GM12878 (cell line): Measurements from ENCODE around the gene LEP. TPM values are rescaled to one million over a fixed set of nuclear protein-coding genes. Genes with fewer than 3 reads are reported as not detected.

Experiments
- ATAC-seq: fragments of 200-7000 bp; cut with Tn5 transposase; 3 replicates; pipeline ENCODE4 v1.9.1; 2020; ENCODE audit warnings: mild to moderate bottlenecking, moderate library complexity
- BruUV-seq: library from RNA; stranded (reverse); fragments of 400-500 nt; replicated peaks from 2 replicates; lab custom pipeline; 2021; lab: Mats Ljungman, UMichigan
- CTCF ChIA-PET: fragments of 300-600 bp; sonication (Branson Sonifier 250); formaldehyde crosslinking; extraction: SDS; loops from one replicate; lab custom pipeline; 2021; ENCODE audit warnings: inconsistent platforms; lab: Yijun Ruan, JAX
- POLR2A ChIA-PET: fragments of 350-600 bp; formaldehyde crosslinking; extraction: SDS; loops from one replicate; lab custom pipeline; 2021; ENCODE audit warnings: inconsistent platforms; lab: Charles Lee
- RAD21 ChIA-PET: fragments of 300-600 bp; sonication (Branson Sonifier 250); formaldehyde crosslinking; loops from one replicate; lab custom pipeline; 2023; ENCODE audit warnings: antibody characterized with exemption; ENCODE audit not compliant: unreplicated experiment; lab: Charles Lee
- SMC1A ChIA-PET: fragments of 300-600 bp; sonication (Branson Sonifier 250); formaldehyde crosslinking; loops from one replicate; lab custom pipeline; 2023; ENCODE audit not compliant: unreplicated experiment, uncharacterized antibody; lab: Charles Lee
- DNase-seq: peaks from one replicate; pipeline ENCODE4 v3.0.0-alpha.2; 2011; ENCODE audit warnings: low read depth, low spot score
- FAIRE-seq: peaks from 3 replicates; lab custom pipeline; 2011; peaks lifted over from hg19 to GRCh38; lab: Jason Lieb, UNC
- H2AFZ ChIP-seq: 2 replicates; pipeline ENCODE4 v1.6.0; 2011; ENCODE audit warnings: low read depth, low read length, control low read depth; ENCODE audit not compliant: control insufficient read depth
- H3K27ac ChIP-seq: 2 replicates; pipeline ENCODE4 v1.5.1; 2011; ENCODE audit warnings: control low read depth; ENCODE audit not compliant: control insufficient read depth, insufficient read depth
- H3K27me3 ChIP-seq, 2 experiments: replicated peaks in 1 of 2; 2 replicates each; pipeline versions ENCODE4 v1.6.0 to v1.6.1; 2011; ENCODE audit warnings: low read length in 1 of 2; ENCODE audit not compliant: control insufficient read depth in 2 of 2, insufficient read depth in 2 of 2
- H3K36me3 ChIP-seq, 2 experiments: 2 replicates each; pipeline ENCODE4 v1.5.1; 2011; ENCODE audit warnings: low read length in 1 of 2; ENCODE audit not compliant: control insufficient read depth in 2 of 2, insufficient read depth in 2 of 2
- H3K4me1 ChIP-seq: 2 replicates; pipeline ENCODE4 v1.6.1; 2011; ENCODE audit warnings: mild to moderate bottlenecking, low read length, moderate library complexity, mixed read lengths; ENCODE audit not compliant: control insufficient read depth, insufficient read depth
- H3K4me2 ChIP-seq: 2 replicates; pipeline ENCODE4 v1.6.0; 2011; ENCODE audit warnings: control low read depth; ENCODE audit not compliant: control insufficient read depth, insufficient read depth
- H3K4me3 ChIP-seq: fragments of 200-600 bp; sonication (generic); 2 replicates; pipeline ENCODE4 v1.5.1; 2016
- H3K79me2 ChIP-seq: 2 replicates; pipeline ENCODE4 v1.6.0; 2011; ENCODE audit warnings: low read length; ENCODE audit not compliant: control insufficient read depth, insufficient read depth
- H3K9ac ChIP-seq: 2 replicates; pipeline ENCODE4 v1.8.0; 2011; ENCODE audit warnings: low read length, control low read depth, mixed read lengths; ENCODE audit not compliant: control insufficient read depth, insufficient read depth
- H3K9me3 ChIP-seq: replicated peaks from 3 replicates; pipeline ENCODE4 v1.5.1; 2011; ENCODE audit warnings: mild to moderate bottlenecking, low read length; ENCODE audit not compliant: control insufficient read depth, insufficient read depth
- H4K20me1 ChIP-seq: 2 replicates; pipeline ENCODE4 v1.6.0; 2011; ENCODE audit not compliant: control insufficient read depth, insufficient read depth
- ATF7 ChIP-seq: fragments of 450-650 bp; IDR thresholded peaks from 2 replicates; pipeline ENCODE4 v1.6.1; 2016; ENCODE audit warnings: low read depth, mild to moderate bottlenecking
- E4F1 ChIP-seq: fragments of 450-650 bp; IDR thresholded peaks from 2 replicates; pipeline ENCODE4 v1.6.1; 2018; ENCODE audit warnings: borderline replicate concordance, mild to moderate bottlenecking; ENCODE audit not compliant: partially characterized antibody
- JUNB ChIP-seq: IDR thresholded peaks from 2 replicates; pipeline ENCODE4 v1.6.1; 2016; ENCODE audit warnings: antibody characterized with exemption, mild to moderate bottlenecking
- NFYA ChIP-seq: IDR thresholded peaks from 2 replicates; pipeline ENCODE4 v1.6.1; 2011; ENCODE audit warnings: low read depth, mild to moderate bottlenecking, low read length, improper control_type of control experiment, borderline replicate concordance
- POLR2AphosphoS2 ChIP-seq: IDR thresholded peaks from 2 replicates; pipeline ENCODE4 v1.6.1; 2011; ENCODE audit warnings: low read depth, mild to moderate bottlenecking, low read length, improper control_type of control experiment, moderate library complexity
- SIX5 ChIP-seq: IDR thresholded peaks from 2 replicates; pipeline ENCODE4 v1.6.1; 2011; ENCODE audit warnings: mild to moderate bottlenecking, low read depth, low read length, moderate library complexity; ENCODE audit not compliant: severe bottlenecking
- SRF ChIP-seq, 2 experiments: IDR thresholded peaks; 2 replicates each; pipeline ENCODE4 v1.6.1; 2011; ENCODE audit warnings: low read depth in 2 of 2, low read length in 2 of 2, mild to moderate bottlenecking in 1 of 2, moderate library complexity in 1 of 2
- STAT1 ChIP-seq: fragments of 450-650 bp; conservative IDR thresholded peaks from 2 replicates; pipeline ENCODE4 v1.6.1; 2014; ENCODE audit warnings: antibody characterized with exemption, mild to moderate bottlenecking
- WRNIP1 ChIP-seq: IDR thresholded peaks from 2 replicates; pipeline ENCODE4 v1.6.1; 2011; ENCODE audit warnings: low read depth, low read length, improper control_type of control experiment, borderline replicate concordance
- whole genome bisulfite sequencing: methylation state at CpG from one replicate; pipeline ENCODE4 v1.1.6; 2016; ENCODE audit warnings: low lambda C conversion rate; ENCODE audit not compliant: insufficient replicate concordance, insufficient coverage; ENCODE audit errors: missing lambda C conversion rate; 5-methylcytosine and 5-hydroxymethylcytosine counted together
- in situ Hi-C: fragments of 300-500 bp; cut with MboI; formaldehyde crosslinking; loops from 9 replicates; pipeline ENCODE4 v1.14.3; 2018; ENCODE audit warnings: mixed read lengths
- intact Hi-C: fragments of 100-400 bp; cut with micrococcal nuclease; formaldehyde crosslinking; loops from one replicate; pipeline ENCODE4 v1.14.2; 2022; ENCODE audit not compliant: unreplicated experiment
- polyA plus RNA-seq, 11 experiments: library from polyadenylated mRNA; depleted of rRNA in 4 of 11; unstranded in 6 of 11; stranded (reverse) in 5 of 11; fragments of >200 nt; fragmentation: Nextera tagmentation in 4 of 11; fragmentation: Illumina TruSeq in 1 of 11; extraction: Ambion mirVana in 4 of 11; extraction: Trizol in 1 of 11; gene quantifications; 1 replicate in 1 of 11; 2 replicates in 10 of 11; pipeline versions ENCODE4 v1.2.1 to v1.2.3, GENCODE V29; 2011 to 2016; ENCODE audit warnings: inconsistent platforms in 2 of 11, missing spikeins in 2 of 11, low read depth in 1 of 11
- total RNA-seq, 4 experiments: library from RNA; depleted of rRNA in 3 of 4; stranded (reverse); fragments of >200 nt in 3 of 4; fragmentation: Illumina TruSeq in 1 of 4; extraction: Trizol in 1 of 4; gene quantifications; 2 replicates each; pipeline versions ENCODE4 v1.2.1 to v1.2.3, GENCODE V29; 2013 to 2021

LEP gene
- total and polyA plus RNA-seq, 10 of the 15 experiments (the other 5 are each of a cell fraction or from before 2014, with no cell fraction given), result not detected

GRCh38 chr7:128192497-128193142 lies 48.5 kb upstream of the LEP start:
- in situ Hi-C loops, result no loop called here
- Histone ChIP-seq H2AFZ (no peak overlapping the region), H3K27me3 (peaks cover 0 to 5% of the 10 kb centered on the region in 2 experiments; a peak in 3 of 4 replicates), H3K9me3 (peaks cover 12% of the 10 kb centered on the region; the same call in 2 of the 3 replicates), H3K9ac (no peak overlapping the region), H3K36me3 (no peaks in the 10 kb centered on the region), H4K20me1 (no peaks in the 10 kb centered on the region), H3K4me1 (no peaks in the 10 kb centered on the region), H3K27ac (no peak overlapping the region), H3K4me2 (no peak overlapping the region), H3K4me3 (no peak overlapping the region), H3K79me2 (no peaks in the 10 kb centered on the region)
- no peak for DNase-seq
- no peak for TF ChIP-seq POLR2AphosphoS2
- TF ChIP-seq ATF7, result no peak
- TF ChIP-seq STAT1, result no peak
- TF ChIP-seq SRF (IDR thresholded peaks at IDR 0.05; ENCODE audit: low read depth in 2 of 2, low read length in 2 of 2), result no peak
- TF ChIP-seq NFYA, result no peak
- no peak for TF ChIP-seq JUNB
- no peak for TF ChIP-seq SIX5
- no peak for TF ChIP-seq E4F1
- TF ChIP-seq WRNIP1, result no peak
- ChIA-PET SMC1A (no interaction called here), RAD21 (no interaction called here), POLR2A (no interaction called here), CTCF (interaction anchor here (1.0 to 2.0 kb wide), 2 partner anchors 28 to 484 kb away, joined by 3 to 8 read pairs; no protein-coding TSS in a partner anchor)
- no peak for ATAC-seq
- no peak for FAIRE-seq
- intact Hi-C loops, result no loop called here
- 31% methylated on average over 18 of the region's 19 CpGs for WGBS
- no TSS peak for BruUV-seq
